ENCODE measurements around the gene FZD1.

- TF ChIP-seq SP1 (IDR thresholded peaks at IDR 0.05; ENCODE audit: low read depth) (no peak), EZH2phosphoT487 (IDR thresholded peaks at IDR 0.05; ENCODE audit: borderline replicate concordance) (no peak), ATF3 (IDR thresholded peaks at IDR 0.05) (no peak), MAX (IDR thresholded peaks at IDR 0.05) (no peak), TCF7L2 (IDR thresholded peaks at IDR 0.05; ENCODE audit: borderline replicate concordance, extremely low read depth, insufficient read depth, insufficient read length) (no peak), CTCF (IDR thresholded peaks at IDR 0.05 in 2 of 3, conservative IDR thresholded peaks at IDR 0.05 in 1 of 3; ENCODE audit: borderline replicate concordance in 1 of 3, insufficient read depth in 1 of 3, low read depth in 2 of 3, low read length in 2 of 3) (no peak), POLR2A (IDR thresholded peaks at IDR 0.05; ENCODE audit: borderline replicate concordance, extremely low read depth, insufficient read depth, insufficient read length) (no peak), JUND (IDR thresholded peaks at IDR 0.05) (no peak)
Observed at GRCh38 chr7:91310830-91311460, 46.7 kb downstream of the FZD1 start.
